Uterus (tissue), 2 donors: ENCODE data around the gene SCRN2.

Source experiments
- CTCF ChIP-seq, 4 experiments: fragments of 200-600 bp in 2 of 4; fragments of 450-650 bp in 2 of 4; sonication (generic) in 2 of 4; IDR thresholded peaks; one replicate each; pipeline ENCODE4 v1.5.1; 2016 to 2019; ENCODE audit warnings: antibody characterized with exemption in 4 of 4, mild to moderate bottlenecking in 2 of 4, moderate library complexity in 1 of 4
- POLR2A ChIP-seq, 2 donors: fragments of 450-650 bp; IDR thresholded peaks; one replicate each; pipeline ENCODE4 v1.6.1; 2016; ENCODE audit warnings: antibody characterized with exemption in 2 of 2, mild to moderate bottlenecking in 1 of 2, moderate library complexity in 1 of 2

GRCh38 chr17:47837401-47838039 is 3.6 kb downstream of the SCRN2 start:
- TF ChIP-seq CTCF (IDR thresholded peaks at IDR 0.05), result no peak
- TF ChIP-seq POLR2A (IDR thresholded peaks at IDR 0.05), result no peak
